Measurements from ENCODE around the gene NCAPG2. TPM values are rescaled to one million over a fixed set of nuclear protein-coding genes. Genes with fewer than 3 reads are reported as not detected.

The NCAPG2 gene
- total and polyA plus RNA-seq, 2 of the 13 experiments (the other 11 are each of a cell fraction or from before 2014, with no cell fraction given): 15.1 to 30.7 TPM

- TF ChIP-seq ZNF878 (CRISPR knock-in tag; IDR thresholded peaks at IDR 0.05): peak; percentile 86
- peak; percentile 89; the same call in 1 of the 2 replicates for TF ChIP-seq ZNF788 (CRISPR knock-in tag; IDR thresholded peaks at IDR 0.05; ENCODE audit: borderline replicate concordance)
- no peak for TF ChIP-seq FOSL2 (CRISPR knock-in tag; IDR thresholded peaks at IDR 0.05)
- TF ChIP-seq KDM2A (CRISPR knock-in tag; IDR thresholded peaks at IDR 0.05; ENCODE audit: borderline replicate concordance, low read depth): peak; percentile 85; the same call in 1 of the 2 replicates
- TF ChIP-seq RXRA (CRISPR knock-in tag; IDR thresholded peaks at IDR 0.05): peak; percentile 79
- no peak for TF ChIP-seq NFE2 (CRISPR knock-in tag; IDR thresholded peaks at IDR 0.05)
- TF ChIP-seq, protein P1, sequence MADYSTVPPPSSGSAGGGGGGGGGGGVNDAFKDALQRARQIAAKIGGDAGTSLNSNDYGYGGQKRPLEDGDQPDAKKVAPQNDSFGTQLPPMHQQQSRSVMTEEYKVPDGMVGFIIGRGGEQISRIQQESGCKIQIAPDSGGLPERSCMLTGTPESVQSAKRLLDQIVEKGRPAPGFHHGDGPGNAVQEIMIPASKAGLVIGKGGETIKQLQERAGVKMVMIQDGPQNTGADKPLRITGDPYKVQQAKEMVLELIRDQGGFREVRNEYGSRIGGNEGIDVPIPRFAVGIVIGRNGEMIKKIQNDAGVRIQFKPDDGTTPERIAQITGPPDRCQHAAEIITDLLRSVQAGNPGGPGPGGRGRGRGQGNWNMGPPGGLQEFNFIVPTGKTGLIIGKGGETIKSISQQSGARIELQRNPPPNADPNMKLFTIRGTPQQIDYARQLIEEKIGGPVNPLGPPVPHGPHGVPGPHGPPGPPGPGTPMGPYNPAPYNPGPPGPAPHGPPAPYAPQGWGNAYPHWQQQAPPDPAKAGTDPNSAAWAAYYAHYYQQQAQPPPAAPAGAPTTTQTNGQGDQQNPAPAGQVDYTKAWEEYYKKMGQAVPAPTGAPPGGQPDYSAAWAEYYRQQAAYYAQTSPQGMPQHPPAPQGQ (CRISPR knock-in tag; IDR thresholded peaks at IDR 0.05; ENCODE audit: borderline replicate concordance): no peak
- no peak for TF ChIP-seq ZNF790 (CRISPR knock-in tag; IDR thresholded peaks at IDR 0.05; ENCODE audit: borderline replicate concordance)
- TF ChIP-seq ZNF382 (CRISPR knock-in tag; IDR thresholded peaks at IDR 0.05; ENCODE audit: borderline replicate concordance): no peak
- TF ChIP-seq ATF3 (CRISPR knock-in tag; IDR thresholded peaks at IDR 0.05): 0 out of 2 replicates have a peak, but pooled peaks have one; percentile 9
- TF ChIP-seq MIER3 (CRISPR knock-in tag; IDR thresholded peaks at IDR 0.05; ENCODE audit: borderline replicate concordance): 0 out of 2 replicates have a peak, but pooled peaks have one; percentile 35
- TF ChIP-seq ZNF350 (CRISPR knock-in tag; IDR thresholded peaks at IDR 0.05; ENCODE audit: borderline replicate concordance, low read depth): no peak
- TF ChIP-seq PAX8 (CRISPR knock-in tag; IDR thresholded peaks at IDR 0.05; ENCODE audit: borderline replicate concordance): no peak
- TF ChIP-seq CREBL2 (CRISPR knock-in tag; IDR thresholded peaks at IDR 0.05; ENCODE audit: borderline replicate concordance): no peak
- TF ChIP-seq, protein P2, sequence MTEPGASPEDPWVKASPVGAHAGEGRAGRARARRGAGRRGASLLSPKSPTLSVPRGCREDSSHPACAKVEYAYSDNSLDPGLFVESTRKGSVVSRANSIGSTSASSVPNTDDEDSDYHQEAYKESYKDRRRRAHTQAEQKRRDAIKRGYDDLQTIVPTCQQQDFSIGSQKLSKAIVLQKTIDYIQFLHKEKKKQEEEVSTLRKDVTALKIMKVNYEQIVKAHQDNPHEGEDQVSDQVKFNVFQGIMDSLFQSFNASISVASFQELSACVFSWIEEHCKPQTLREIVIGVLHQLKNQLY (CRISPR knock-in tag; IDR thresholded peaks at IDR 0.05): no peak
- no peak; the same call in 1 of the 2 replicates for TF ChIP-seq JUNB (CRISPR knock-in tag; IDR thresholded peaks at IDR 0.05; ENCODE audit: borderline replicate concordance)
- TF ChIP-seq IKZF4 (CRISPR knock-in tag; IDR thresholded peaks at IDR 0.05; ENCODE audit: borderline replicate concordance, low read depth, not compliant biosample characterization): no peak
- TF ChIP-seq, protein P3, sequence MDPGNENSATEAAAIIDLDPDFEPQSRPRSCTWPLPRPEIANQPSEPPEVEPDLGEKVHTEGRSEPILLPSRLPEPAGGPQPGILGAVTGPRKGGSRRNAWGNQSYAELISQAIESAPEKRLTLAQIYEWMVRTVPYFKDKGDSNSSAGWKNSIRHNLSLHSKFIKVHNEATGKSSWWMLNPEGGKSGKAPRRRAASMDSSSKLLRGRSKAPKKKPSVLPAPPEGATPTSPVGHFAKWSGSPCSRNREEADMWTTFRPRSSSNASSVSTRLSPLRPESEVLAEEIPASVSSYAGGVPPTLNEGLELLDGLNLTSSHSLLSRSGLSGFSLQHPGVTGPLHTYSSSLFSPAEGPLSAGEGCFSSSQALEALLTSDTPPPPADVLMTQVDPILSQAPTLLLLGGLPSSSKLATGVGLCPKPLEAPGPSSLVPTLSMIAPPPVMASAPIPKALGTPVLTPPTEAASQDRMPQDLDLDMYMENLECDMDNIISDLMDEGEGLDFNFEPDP (CRISPR knock-in tag; conservative IDR thresholded peaks at IDR 0.05): no peak
- no peak for TF ChIP-seq ISL2 (CRISPR knock-in tag; IDR thresholded peaks at IDR 0.05)
- TF ChIP-seq ZNF256 (CRISPR knock-in tag; conservative IDR thresholded peaks at IDR 0.05): no peak
- no peak for TF ChIP-seq ZNF253 (CRISPR knock-in tag; IDR thresholded peaks at IDR 0.05; ENCODE audit: borderline replicate concordance)
- no peak for TF ChIP-seq ZNF496 (CRISPR knock-in tag; IDR thresholded peaks at IDR 0.05; ENCODE audit: insufficient replicate concordance)
These were observed at the start of gene NCAPG2 (continued) for GRCh38 chr7:158704524-158705233.

All from HepG2 (cell line).